Testis (tissue), 3 donors: ENCODE data around the gene CCDC40. TPM values are rescaled to one million over a fixed set of nuclear protein-coding genes. Genes with fewer than 3 reads are reported as not detected.

ENCODE experiments used
- DNase-seq: peaks from one replicate; pipeline ENCODE4 v3.0.0-alpha.2; 2019
- H3K27ac ChIP-seq, 2 donors: fragments of 200-600 bp; sonication (generic); one replicate each; pipeline ENCODE4 v1.5.1; 2019
- H3K27me3 ChIP-seq: fragments of 200-600 bp; sonication (generic); one replicate; pipeline ENCODE4 v1.5.1; 2019
- H3K36me3 ChIP-seq: fragments of 200-600 bp; sonication (generic); one replicate; pipeline ENCODE4 v1.5.1; 2017; ENCODE audit warnings: low read depth; ENCODE audit errors: missing control alignments
- H3K4me1 ChIP-seq: fragments of 200-600 bp; sonication (generic); one replicate; pipeline ENCODE4 v1.5.1; 2019
- H3K4me3 ChIP-seq, 2 donors: fragments of 200-600 bp; sonication (generic); one replicate each; pipeline ENCODE4 v1.5.1; 2017 to 2019
- H3K9me3 ChIP-seq: fragments of 200-600 bp; sonication (generic); one replicate; pipeline ENCODE4 v1.5.1; 2017
- CTCF ChIP-seq, 3 experiments: fragments of 450-650 bp in 2 of 3; fragments of 200-600 bp in 1 of 3; sonication (generic) in 1 of 3; IDR thresholded peaks; one replicate each; pipeline ENCODE4 v1.5.1; 2016 to 2019; ENCODE audit warnings: antibody characterized with exemption in 3 of 3, mild to moderate bottlenecking in 2 of 3, moderate library complexity in 1 of 3
- POLR2A ChIP-seq: fragments of 450-650 bp; IDR thresholded peaks from one replicate; pipeline ENCODE4 v1.6.1; 2017; ENCODE audit warnings: antibody characterized with exemption, mild to moderate bottlenecking, moderate library complexity
- WGBS, 2 donors: methylation state at CpG; one replicate each; pipeline ENCODE4 v1.1.5; 2018; 5-methylcytosine and 5-hydroxymethylcytosine counted together
- intact Hi-C: fragments of 100-400 bp; cut with DNase I; formaldehyde crosslinking; loops from one replicate; pipeline ENCODE4 v1.15.1; 2023; ENCODE audit warnings: low total_unique reads
- polyA plus RNA-seq: library from polyadenylated mRNA; stranded (reverse); fragments of 350-450 nt; fragmentation: Illumina TruSeq; extraction: RNeasy Lipid Tissue Mini Kit (QIAGEN cat#74804); gene quantifications from one replicate; pipeline ENCODE4 v1.2.3, GENCODE V29; 2014; ENCODE audit warnings: low read depth, low replicate concordance; ENCODE audit not compliant: insufficient read depth
- total RNA-seq, 2 donors: library from RNA; depleted of rRNA; stranded (reverse); fragments of >200 nt; gene quantifications; one replicate each; pipeline ENCODE4 v1.2.3, GENCODE V29; 2016

Gene CCDC40
- total and polyA plus RNA-seq, 3 donors from 2014 or later = 26.7 to 43.6 (median 38.6) TPM

- Histone ChIP-seq H3K27me3 (no peaks in the 10 kb centered on the region), H3K27ac (no peak overlapping the region), H3K4me1 (peaks cover 5% of the 10 kb centered on the region), H3K36me3 (no peaks in the 10 kb centered on the region), H3K9me3 (no peaks in the 10 kb centered on the region), H3K4me3 (no peak overlapping the region)
- 57 to 58% methylated on average over 29 to 37 of the region's 37 CpGs for WGBS, 2 donors
- intact Hi-C loops = no loop called here
- peak; percentile 55 for DNase-seq
- no peak for TF ChIP-seq POLR2A
- TF ChIP-seq CTCF (IDR thresholded peaks at IDR 0.05) = peak; percentile 68 to 99 (median 95)
These were observed 30.8 kb upstream of the CCDC40 start for GRCh38 chr17:80005360-80006338.

GRCh38 chr17:80006339-80006720, 30.1 kb upstream of the CCDC40 start:
- Histone ChIP-seq H3K4me1 (peaks cover 5% of the 10 kb centered on the region), H3K9me3 (no peaks in the 10 kb centered on the region), H3K4me3 (no peak overlapping the region), H3K27me3 (no peaks in the 10 kb centered on the region), H3K36me3 (no peaks in the 10 kb centered on the region), H3K27ac (no peak overlapping the region)
- DNase-seq = no peak
- TF ChIP-seq CTCF (IDR thresholded peaks at IDR 0.05) = no peak
- TF ChIP-seq POLR2A = no peak
- 73 to 75% methylated on average over 8 of the region's 8 CpGs for WGBS, 2 donors
- intact Hi-C loops = no loop called here

GRCh38 chr17:80006811-80007752, 29.4 kb upstream of the CCDC40 start:
- Histone ChIP-seq H3K4me1 (peaks cover 5% of the 10 kb centered on the region), H3K27me3 (no peaks in the 10 kb centered on the region), H3K27ac (no peak overlapping the region), H3K36me3 (no peaks in the 10 kb centered on the region), H3K4me3 (no peak overlapping the region), H3K9me3 (no peaks in the 10 kb centered on the region)
- 93 to 94% methylated on average over 14 to 29 of the region's 30 CpGs for WGBS, 2 donors
- no peak for TF ChIP-seq POLR2A
- TF ChIP-seq CTCF (IDR thresholded peaks at IDR 0.05) = no peak
- intact Hi-C loops = no loop called here
- no peak for DNase-seq

- Histone ChIP-seq H3K36me3 (no peaks in the 10 kb centered on the region), H3K9me3 (no peaks in the 10 kb centered on the region)
- WGBS, 2 donors = 87 to 91% methylated on average over 9 to 10 of the region's 10 CpGs
These were observed 28.5 kb upstream of the CCDC40 start for GRCh38 chr17:80007939-80008338.

More at GRCh38 chr17:80007939-80008338, 28.5 kb upstream of the CCDC40 start:
- Histone ChIP-seq H3K4me1 (peaks cover 5% of the 10 kb centered on the region), H3K27me3 (no peaks in the 10 kb centered on the region), H3K4me3 (no peak overlapping the region), H3K27ac (no peak overlapping the region)
- intact Hi-C loops = no loop called here
- no peak for DNase-seq
- TF ChIP-seq POLR2A (no peak), CTCF (IDR thresholded peaks at IDR 0.05) (no peak)
